ENCODE results near the gene RPS6KB2.

RPS6KB2 gene

DNA sequence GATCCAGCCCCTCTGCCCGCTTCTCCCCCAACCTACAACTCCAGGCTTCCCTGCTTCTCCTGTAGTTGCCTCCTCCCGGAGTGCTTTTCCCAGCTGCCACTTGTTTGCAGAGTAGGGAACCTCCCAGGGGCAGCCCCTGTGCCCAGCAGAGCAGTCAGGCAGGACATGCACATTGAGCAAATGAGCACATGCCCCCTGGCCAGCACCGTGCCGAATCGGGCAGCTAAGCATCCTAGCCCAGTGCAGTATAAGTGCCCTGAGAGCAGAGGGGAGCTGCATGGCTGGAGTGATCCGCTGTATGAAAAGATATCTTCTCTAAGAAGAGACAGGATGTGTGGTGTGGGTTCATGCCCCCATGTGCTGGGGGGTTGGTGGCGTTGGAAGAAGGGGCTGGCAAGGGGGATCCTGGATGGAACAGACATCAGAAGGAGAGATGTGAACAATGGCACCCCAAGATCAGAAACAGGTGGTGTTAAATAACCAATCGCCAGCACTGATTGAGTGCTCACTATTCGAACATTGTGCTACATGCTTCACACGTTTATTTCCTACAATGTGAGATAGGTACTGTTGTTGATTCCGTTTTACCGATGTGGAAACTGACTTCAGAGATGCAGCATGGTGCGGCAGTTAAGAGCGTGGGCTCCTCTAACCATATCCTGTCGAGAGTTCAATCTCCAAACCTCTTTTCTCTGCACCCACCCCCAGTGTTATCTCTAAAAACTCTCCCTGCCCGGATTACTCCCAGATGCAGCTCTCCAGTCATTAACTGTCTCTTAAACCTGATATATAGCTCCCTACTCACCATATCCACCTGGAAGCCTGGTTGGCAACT lies 55.8 kb downstream of the RPS6KB2 start:
- DNase-seq (ENCODE audit: low read depth, low spot score) = no peak
- CTCF ChIA-PET = interaction anchor here (1.9 kb wide), 1 partner anchor 22 kb away, joined by 4 read pairs; the partner anchor contains the start of gene PITPNM1
- POLR2A ChIA-PET = no interaction called here
- H3K4me3 ChIP-seq (ENCODE audit: low read depth, low read length) = peak overlapping the region; percentile 79
- TF ChIP-seq CTCF (IDR thresholded peaks at IDR 0.05; ENCODE audit: insufficient read depth, low read length, missing control alignments) = no peak

GRCh38 chr11:67484847-67485311 lies 56.6 kb downstream of the RPS6KB2 start:
- ChIA-PET POLR2A (no interaction called here), CTCF (interaction anchor here (1.9 kb wide), 1 partner anchor 21 kb away, joined by 4 read pairs; the partner anchor contains the start of gene PITPNM1)
- H3K4me3 ChIP-seq (ENCODE audit: low read depth, low read length) = no peak overlapping the region
- no peak for TF ChIP-seq CTCF (IDR thresholded peaks at IDR 0.05; ENCODE audit: insufficient read depth, low read length, missing control alignments)
- no peak for DNase-seq (ENCODE audit: low read depth, low spot score)
